Natural killer cell (primary cell): ENCODE measurements around the gene PEAK3. TPM values are rescaled to one million over a fixed set of nuclear protein-coding genes. Genes with fewer than 3 reads are reported as not detected.

Experiments used
- ATAC-seq, 3 donors: fragments of 150-1000 bp in 2 of 3; fragments of 200-7000 bp in 1 of 3; cut with Tn5 transposase; 1 replicate in 1 of 3; 2 replicates in 2 of 3; pipeline ENCODE4 v1.10.0; 2021; ENCODE audit warnings: mild to moderate bottlenecking in 2 of 3, moderate library complexity in 2 of 3
- DNase-seq, 2 donors: peaks; one replicate each; pipeline versions ENCODE4 v3.0.0 to v3.0.0-alpha.2; 2013 to 2021; ENCODE audit warnings: mixed read lengths in 1 of 2
- H3K27ac ChIP-seq: one replicate; pipeline ENCODE4 v1.5.1; 2013; ENCODE audit warnings: mild to moderate bottlenecking, low read length
- H3K27me3 ChIP-seq: one replicate; pipeline ENCODE4 v1.6.1; 2013; ENCODE audit warnings: low read length; ENCODE audit not compliant: control insufficient read depth, insufficient read depth
- H3K36me3 ChIP-seq: one replicate; pipeline ENCODE4 v1.6.1; 2013; ENCODE audit warnings: low read length; ENCODE audit not compliant: control insufficient read depth, insufficient read depth
- H3K4me1 ChIP-seq: one replicate; pipeline ENCODE4 v1.6.1; 2013; ENCODE audit warnings: low read length; ENCODE audit not compliant: control insufficient read depth, insufficient read depth
- H3K4me3 ChIP-seq: one replicate; pipeline ENCODE4 v1.5.1; 2013; ENCODE audit warnings: low read length
- H3K9me3 ChIP-seq: one replicate; pipeline ENCODE4 v1.6.1; 2013; ENCODE audit warnings: low read length; ENCODE audit not compliant: control insufficient read depth, insufficient read depth
- H3K27ac Mint-ChIP-seq, 2 donors: one replicate each; pipeline ENCODE4 v1.8.0; 2022; ENCODE audit warnings: mild to moderate bottlenecking in 2 of 2, mixed read lengths in 2 of 2, moderate library complexity in 1 of 2
- H3K27me3 Mint-ChIP-seq, 2 donors: one replicate each; pipeline ENCODE4 v1.8.0; 2022; ENCODE audit warnings: low read depth in 2 of 2, mixed read lengths in 2 of 2
- H3K36me3 Mint-ChIP-seq: one replicate; pipeline ENCODE4 v1.8.0; 2022; ENCODE audit warnings: mixed read lengths
- H3K4me1 Mint-ChIP-seq, 2 donors: one replicate each; pipeline ENCODE4 v1.8.0; 2022; ENCODE audit warnings: mixed read lengths in 2 of 2
- H3K4me3 Mint-ChIP-seq: one replicate; pipeline ENCODE4 v1.8.0; 2022; ENCODE audit warnings: mild to moderate bottlenecking, moderate library complexity, mixed read lengths
- H3K9me3 Mint-ChIP-seq, 2 donors: one replicate each; pipeline ENCODE4 v1.8.0; 2022; ENCODE audit warnings: mixed read lengths in 2 of 2
- WGBS: methylation state at CpG from one replicate; pipeline ENCODE4 v1.1.7; 2013; ENCODE audit warnings: missing lambda C conversion rate; ENCODE audit not compliant: insufficient coverage; 5-methylcytosine and 5-hydroxymethylcytosine counted together
- intact Hi-C: fragments of 100-400 bp; cut with micrococcal nuclease; formaldehyde crosslinking; loops from one replicate; pipeline ENCODE4 v1.14.2; 2022
- total RNA-seq, 4 donors: library from RNA; stranded (reverse); fragments of 120-200 nt in 1 of 4; gene quantifications; one replicate each; pipeline versions ENCODE4 v1.2.3 to v1.2.4, GENCODE V29; 2013 to 2022
- TF ChIP-seq, protein P1 (sequence below): fragments of 200-600 bp; IDR thresholded peaks from one replicate; pipeline ENCODE4 v1.8.0; 2022; ENCODE audit warnings: antibody characterized with exemption

PEAK3 gene
- total RNA-seq, 3 donors from 2014 or later (not counting 1 experiment from before 2014, with no cell fraction given), result 5.7 to 9.5 (median 8.4) TPM

DNA sequence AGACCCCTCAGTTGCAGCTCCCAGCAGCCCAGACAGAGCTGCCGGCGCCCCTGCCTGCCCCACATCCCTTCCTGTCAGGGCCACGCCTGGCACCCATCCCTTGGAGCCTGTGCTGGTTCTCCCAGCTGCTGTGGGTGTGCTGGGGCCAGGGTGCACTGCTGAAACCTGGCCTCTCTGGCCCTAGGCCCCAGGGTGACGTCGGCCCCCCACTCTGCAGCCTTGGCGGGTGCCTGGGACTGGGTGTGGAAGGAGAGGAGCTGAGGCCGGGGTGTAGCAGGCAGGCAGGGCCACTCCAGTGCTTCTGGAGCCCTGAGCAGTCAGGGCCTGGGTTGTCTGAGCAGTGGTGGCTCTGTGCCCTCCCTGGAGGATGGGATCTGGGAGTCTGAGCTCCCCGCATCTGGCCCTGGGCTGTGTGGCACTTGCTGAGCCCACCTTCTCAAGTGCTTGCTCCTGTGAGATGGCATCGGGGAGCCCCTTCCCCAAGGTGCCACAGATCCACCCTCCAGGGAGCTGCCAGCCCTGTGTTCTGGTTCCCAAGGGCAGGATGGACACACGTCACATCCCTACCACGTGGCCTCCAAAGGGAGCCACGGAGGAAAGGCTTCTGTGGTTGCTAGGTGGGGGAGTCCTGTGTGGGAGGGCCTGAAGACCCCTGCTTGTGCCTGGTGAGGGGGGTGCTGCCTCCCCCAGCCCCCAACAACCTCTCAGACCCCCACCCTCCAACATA, 51.0 kb downstream of the PEAK3 start:
- intact Hi-C loops, result loop anchor here (10.0 kb wide), 1 partner anchor 76 kb away; the partner anchor contains the start of gene AP3D1
- Mint-ChIP-seq H3K36me3 (no peaks in the 10 kb centered on the region), H3K9me3 (no peaks in the 10 kb centered on the region), H3K4me1 (peaks cover 5 to 18% of the 10 kb centered on the region in 2 donors), H3K27me3 (no peaks in the 10 kb centered on the region), H3K27ac (peak overlapping the region in 1 of 2 donors; percentile 24), H3K4me3 (no peak overlapping the region)
- ATAC-seq, result no peak
- DNase-seq, result no peak
- no peak overlapping the region for H3K4me3 ChIP-seq
- TF ChIP-seq, protein P1, sequence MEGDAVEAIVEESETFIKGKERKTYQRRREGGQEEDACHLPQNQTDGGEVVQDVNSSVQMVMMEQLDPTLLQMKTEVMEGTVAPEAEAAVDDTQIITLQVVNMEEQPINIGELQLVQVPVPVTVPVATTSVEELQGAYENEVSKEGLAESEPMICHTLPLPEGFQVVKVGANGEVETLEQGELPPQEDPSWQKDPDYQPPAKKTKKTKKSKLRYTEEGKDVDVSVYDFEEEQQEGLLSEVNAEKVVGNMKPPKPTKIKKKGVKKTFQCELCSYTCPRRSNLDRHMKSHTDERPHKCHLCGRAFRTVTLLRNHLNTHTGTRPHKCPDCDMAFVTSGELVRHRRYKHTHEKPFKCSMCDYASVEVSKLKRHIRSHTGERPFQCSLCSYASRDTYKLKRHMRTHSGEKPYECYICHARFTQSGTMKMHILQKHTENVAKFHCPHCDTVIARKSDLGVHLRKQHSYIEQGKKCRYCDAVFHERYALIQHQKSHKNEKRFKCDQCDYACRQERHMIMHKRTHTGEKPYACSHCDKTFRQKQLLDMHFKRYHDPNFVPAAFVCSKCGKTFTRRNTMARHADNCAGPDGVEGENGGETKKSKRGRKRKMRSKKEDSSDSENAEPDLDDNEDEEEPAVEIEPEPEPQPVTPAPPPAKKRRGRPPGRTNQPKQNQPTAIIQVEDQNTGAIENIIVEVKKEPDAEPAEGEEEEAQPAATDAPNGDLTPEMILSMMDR, result no peak
- H3K4me1 ChIP-seq, result peaks cover 21% of the 10 kb centered on the region
- no peaks in the 10 kb centered on the region for H3K27me3 ChIP-seq
- no peak overlapping the region for H3K27ac ChIP-seq
- no peaks in the 10 kb centered on the region for H3K9me3 ChIP-seq
- WGBS, result 92% methylated on average over 11 of the region's 12 CpGs
- peaks cover 38% of the 10 kb centered on the region for H3K36me3 ChIP-seq

GRCh38 chr19:2230033-2230531, 51.9 kb downstream of the PEAK3 start:
- Mint-ChIP-seq H3K9me3 (no peaks in the 10 kb centered on the region), H3K36me3 (no peaks in the 10 kb centered on the region), H3K4me3 (peak overlapping the region; percentile 45), H3K27me3 (no peaks in the 10 kb centered on the region), H3K4me1 (peaks cover under 1 to 13% of the 10 kb centered on the region in 2 donors), H3K27ac (peak overlapping the region in 1 of 2 donors; percentile 24)
- intact Hi-C loops, result loop anchor here (10.0 kb wide), 1 partner anchor 75 kb away; the partner anchor contains the start of gene AP3D1
- no peak for DNase-seq
- no peak overlapping the region for H3K27ac ChIP-seq
- no peak for ATAC-seq
- H3K4me3 ChIP-seq, result no peak overlapping the region
- H3K36me3 ChIP-seq, result peaks cover 45% of the 10 kb centered on the region
- H3K27me3 ChIP-seq, result no peaks in the 10 kb centered on the region
- WGBS, result 97% methylated on average over 43 of the region's 43 CpGs
- H3K9me3 ChIP-seq, result no peaks in the 10 kb centered on the region
- peaks cover 16% of the 10 kb centered on the region for H3K4me1 ChIP-seq
- TF ChIP-seq, protein P1, result no peak

DNA sequence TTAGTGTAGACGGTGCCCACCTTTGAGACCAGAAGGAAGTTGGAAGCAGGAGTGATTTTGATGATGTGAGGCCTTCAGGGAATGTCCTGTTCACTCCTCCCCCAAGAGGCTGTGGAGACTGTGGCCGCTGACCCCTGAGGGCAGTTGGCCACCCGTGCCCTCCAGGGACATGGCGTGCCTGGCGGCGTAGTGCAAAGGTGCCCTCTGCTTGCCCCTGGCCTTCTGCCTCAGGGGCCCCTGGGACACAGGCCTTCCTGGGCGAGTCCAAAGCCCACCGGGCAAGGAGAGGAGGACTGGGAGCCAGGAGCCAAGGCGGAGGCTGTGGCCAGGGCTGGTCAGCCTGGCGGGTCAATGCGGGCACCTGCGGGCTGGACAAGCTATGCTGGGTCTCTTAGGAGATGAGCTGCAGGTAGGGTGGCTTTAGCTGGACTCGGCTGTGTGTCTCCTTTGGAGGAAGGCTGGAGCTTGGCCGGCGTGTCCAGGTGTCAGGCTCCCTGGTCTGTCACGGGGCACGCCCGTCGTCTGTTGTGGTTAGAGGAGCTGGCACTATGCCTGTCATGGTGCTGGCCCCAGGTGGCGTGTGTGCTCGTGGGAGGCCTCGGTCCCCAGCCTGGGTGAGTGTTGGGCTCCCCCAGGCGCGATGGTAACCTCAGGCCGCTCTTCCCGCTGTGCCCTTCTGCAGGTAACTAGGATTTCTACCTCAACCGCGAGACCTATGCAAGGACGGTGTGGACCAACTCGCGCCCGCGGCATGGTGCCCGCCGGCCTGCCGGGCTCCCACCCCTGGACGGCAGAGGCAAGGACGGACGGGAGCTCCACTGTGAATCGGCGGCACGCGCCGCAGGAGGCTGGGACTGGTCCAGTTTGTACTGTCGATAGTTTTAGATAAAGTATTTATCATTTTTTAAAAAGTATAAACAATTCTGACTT, 52.6 kb downstream of the PEAK3 start:
- ATAC-seq (no peak), DNase-seq (no peak)
- no peaks in the 10 kb centered on the region for H3K9me3 ChIP-seq
- no peak overlapping the region for H3K4me3 Mint-ChIP-seq
- no peaks in the 10 kb centered on the region for H3K27me3 Mint-ChIP-seq
- H3K36me3 Mint-ChIP-seq, result no peaks in the 10 kb centered on the region
- no peak overlapping the region for H3K27ac ChIP-seq
- H3K4me1 Mint-ChIP-seq, result peaks cover 0 to 9% of the 10 kb centered on the region in 2 donors
- no peak overlapping the region for H3K27ac Mint-ChIP-seq
- no peaks in the 10 kb centered on the region for H3K9me3 Mint-ChIP-seq
- no peak overlapping the region for H3K4me3 ChIP-seq
- 91% methylated on average over 39 of the region's 45 CpGs for WGBS
- intact Hi-C loops, result loop anchor here (10.0 kb wide), 1 partner anchor 75 kb away; the partner anchor contains the start of gene AP3D1
- TF ChIP-seq, protein P1, result no peak
- H3K27me3 ChIP-seq, result no peaks in the 10 kb centered on the region
- peaks cover 49% of the 10 kb centered on the region for H3K36me3 ChIP-seq
- H3K4me1 ChIP-seq, result peaks cover 9% of the 10 kb centered on the region
